Tibial nerve (tissue), 4 donors: ENCODE measurements around the gene RABL3.

Experiments
- CTCF ChIP-seq, 5 experiments: fragments of 200-600 bp in 3 of 5; fragments of 450-650 bp in 2 of 5; sonication (generic) in 3 of 5; IDR thresholded peaks; one replicate each; pipeline ENCODE4 v1.5.1; 2016 to 2019; ENCODE audit warnings: antibody characterized with exemption in 5 of 5, mild to moderate bottlenecking in 3 of 5, moderate library complexity in 2 of 5
- EP300 ChIP-seq, 2 donors: sonication (generic); formaldehyde crosslinking; IDR thresholded peaks; one replicate each; pipeline ENCODE4 v1.6.1; 2017; ENCODE audit warnings: antibody characterized with exemption in 2 of 2, mild to moderate bottlenecking in 1 of 2

GRCh38 chr3:120791913-120792312 is 49.6 kb upstream of the RABL3 start:
- TF ChIP-seq CTCF (IDR thresholded peaks at IDR 0.05) (no peak), EP300 (IDR thresholded peaks at IDR 0.05) (no peak)
